HG03575 (cell line): ENCODE results near the gene ZSCAN5A.
"Not testable (repeated sequence)": the region's sequence is repeated elsewhere in the genome, so short reads cannot be mapped to it uniquely, and the experiment has no call there.

Experiments used
- ATAC-seq: cut with Tn5 transposase; IDR thresholded peaks from one replicate; pipeline ENCODE4 v1.9.1; 2021; ENCODE audit not compliant: unreplicated experiment, insufficient number of reproducible peaks, low FRiP score; ENCODE audit errors: extremely low read depth

Gene ZSCAN5A

DNA sequence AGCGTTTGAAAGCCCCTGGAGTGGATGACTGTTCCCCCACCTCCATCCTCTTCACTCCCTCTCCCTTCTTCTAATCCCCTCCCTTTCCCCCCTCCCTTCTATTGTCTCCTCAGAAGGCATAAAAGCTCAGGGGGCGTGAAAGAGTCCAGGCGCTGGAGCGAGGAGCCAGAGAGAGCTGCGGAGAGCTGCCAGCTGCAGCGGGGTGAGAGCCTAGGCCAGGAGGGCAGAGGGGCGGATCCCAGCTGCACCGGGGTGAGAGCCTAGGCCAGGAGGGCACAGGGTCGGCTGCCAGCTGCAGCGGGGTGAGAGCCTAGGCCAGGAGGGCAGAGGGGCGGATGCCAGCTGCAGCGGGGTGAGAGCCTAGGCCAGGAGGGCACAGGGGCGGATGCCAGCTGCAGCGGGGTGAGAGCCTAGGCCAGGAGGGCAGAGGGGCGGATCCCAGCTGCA lies 138.8 kb downstream of the ZSCAN5A start, which contains the start of gene GALP:
GALP (plus strand) TSS at position 148 of the 447 bp plus-strand sequence. CDS start 1,101 bp downstream, outside the sequence.
- ATAC-seq = not testable (repeated sequence)

DNA sequence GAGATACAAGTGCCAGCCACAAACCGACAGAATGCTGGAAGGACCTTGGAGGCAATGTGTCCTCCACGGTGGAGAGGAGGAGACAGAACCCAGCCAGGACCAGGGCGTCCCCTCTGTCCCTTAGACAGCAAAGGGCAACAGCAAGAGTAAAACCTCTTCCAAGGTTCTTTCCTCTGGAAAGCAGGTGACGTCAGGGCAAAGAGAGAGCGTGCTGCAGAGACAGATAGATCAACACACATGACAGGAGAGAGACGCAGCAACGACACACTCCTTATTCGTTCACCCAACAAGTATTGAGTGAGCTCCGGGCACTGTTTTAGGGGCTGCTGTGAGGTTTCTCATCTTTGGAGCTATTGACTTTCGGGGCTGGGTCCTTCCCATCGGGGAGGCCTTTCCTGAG lies 140.1 kb downstream of the ZSCAN5A start:
- no peak for ATAC-seq

DNA sequence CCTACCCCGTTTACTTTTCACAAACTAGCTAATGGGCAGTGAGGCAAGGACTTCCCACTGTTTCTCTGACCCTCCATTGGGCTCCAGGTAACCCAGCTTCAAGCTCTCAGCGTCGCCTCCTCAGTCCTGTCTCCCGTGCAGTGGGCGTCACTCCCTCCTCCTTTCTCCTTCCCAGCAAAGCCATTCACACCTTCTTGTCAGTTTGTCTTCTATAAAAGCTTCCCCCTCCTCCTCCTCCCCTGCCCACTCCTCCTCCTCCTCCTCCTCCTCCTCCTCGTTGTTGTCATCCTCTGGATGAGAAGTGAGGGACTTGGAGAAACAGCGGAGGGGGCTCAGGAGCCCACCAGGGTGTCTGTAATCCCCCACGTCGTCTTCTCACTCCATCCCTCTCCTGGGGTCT lies 140.6 kb downstream of the ZSCAN5A start:
- no peak for ATAC-seq
